SJSA1 (cell line): ENCODE measurements around the gene EML1. TPM values are rescaled to one million over a fixed set of nuclear protein-coding genes. Genes with fewer than 3 reads are reported as not detected.

Experiments used
- DNase-seq, 2 experiments: peaks; one replicate each; pipeline ENCODE4 v3.0.0-alpha.2; 2015 to 2020; ENCODE audit warnings: low spot score in 2 of 2, low read depth in 1 of 2
- H3K27ac ChIP-seq: fragments of 250-450 bp; sonication (Bioruptor Pico); 2 replicates; pipeline ENCODE4 v1.5.1; 2020; ENCODE audit warnings: mild to moderate bottlenecking, moderate library complexity
- H3K27me3 ChIP-seq: fragments of 250-450 bp; sonication (Bioruptor Pico); replicated peaks from 2 replicates; pipeline ENCODE4 v1.5.1; 2020; ENCODE audit warnings: mild to moderate bottlenecking, moderate library complexity
- H3K36me3 ChIP-seq: fragments of 250-450 bp; sonication (Bioruptor Pico); 2 replicates; pipeline ENCODE4 v1.5.1; 2020; ENCODE audit warnings: mild to moderate bottlenecking
- H3K4me1 ChIP-seq: fragments of 250-450 bp; sonication (Bioruptor Pico); replicated peaks from 2 replicates; pipeline ENCODE4 v1.6.1; 2021; ENCODE audit warnings: mild to moderate bottlenecking
- H3K4me3 ChIP-seq: fragments of 250-450 bp; sonication (Bioruptor Pico); 2 replicates; pipeline ENCODE4 v1.5.1; 2020; ENCODE audit warnings: mild to moderate bottlenecking
- H3K9me3 ChIP-seq: fragments of 250-450 bp; sonication (Bioruptor Pico); replicated peaks from 2 replicates; pipeline ENCODE4 v1.5.1; 2020; ENCODE audit warnings: mild to moderate bottlenecking
- total RNA-seq: library from RNA; depleted of rRNA; stranded (reverse); fragments of >200 nt; shearing (Covaris generic); gene quantifications from 2 replicates; pipeline ENCODE4 v1.2.3, GENCODE V29; 2014

Gene EML1
- total RNA-seq, 1 experiment from 2014 or later = 86.7 TPM

- no peak overlapping the region for H3K4me3 ChIP-seq
- H3K36me3 ChIP-seq = peaks cover 27% of the 10 kb centered on the region
- no peak for DNase-seq
- H3K9me3 ChIP-seq = no peaks in the 10 kb centered on the region
- peaks cover 34% of the 10 kb centered on the region for H3K4me1 ChIP-seq
- no peaks in the 10 kb centered on the region for H3K27me3 ChIP-seq
- no peak overlapping the region for H3K27ac ChIP-seq
These were observed 83.2 kb downstream of the EML1 start for GRCh38 chr14:99876406-99876805.

- Histone ChIP-seq H3K27ac (no peak overlapping the region), H3K36me3 (peaks cover 32% of the 10 kb centered on the region), H3K27me3 (no peaks in the 10 kb centered on the region), H3K4me3 (no peak overlapping the region), H3K9me3 (no peaks in the 10 kb centered on the region), H3K4me1 (peaks cover 22% of the 10 kb centered on the region)
- DNase-seq = no peak
These were observed 85.3 kb downstream of the EML1 start for GRCh38 chr14:99878563-99878962.

GRCh38 chr14:99879401-99880295 lies 86.4 kb downstream of the EML1 start:
- H3K27ac ChIP-seq = peak overlapping the region; percentile 62
- H3K4me1 ChIP-seq = peaks cover 22% of the 10 kb centered on the region
- no peak overlapping the region for H3K4me3 ChIP-seq
- H3K9me3 ChIP-seq = no peaks in the 10 kb centered on the region
- no peaks in the 10 kb centered on the region for H3K27me3 ChIP-seq
- H3K36me3 ChIP-seq = peaks cover 37% of the 10 kb centered on the region
- DNase-seq = peak in 1 of 2 experiments; percentile 54

GRCh38 chr14:99880651-99881420 lies 87.6 kb downstream of the EML1 start:
- no peak overlapping the region for H3K4me3 ChIP-seq
- no peaks in the 10 kb centered on the region for H3K27me3 ChIP-seq
- no peak for DNase-seq
- peaks cover 22% of the 10 kb centered on the region for H3K4me1 ChIP-seq
- no peaks in the 10 kb centered on the region for H3K9me3 ChIP-seq
- no peak overlapping the region for H3K27ac ChIP-seq
- H3K36me3 ChIP-seq = peaks cover 40% of the 10 kb centered on the region

- no peak overlapping the region for H3K27ac ChIP-seq
- no peak for DNase-seq
- no peak overlapping the region for H3K4me3 ChIP-seq
These were observed 90.8 kb downstream of the EML1 start for GRCh38 chr14:99883866-99884650.

GRCh38 chr14:99884834-99885648 lies 91.8 kb downstream of the EML1 start:
- no peak overlapping the region for H3K4me3 ChIP-seq
- H3K27ac ChIP-seq = no peak overlapping the region
- H3K27me3 ChIP-seq = no peaks in the 10 kb centered on the region
- no peaks in the 10 kb centered on the region for H3K9me3 ChIP-seq
- peaks cover 10% of the 10 kb centered on the region for H3K4me1 ChIP-seq
- peaks cover 31% of the 10 kb centered on the region for H3K36me3 ChIP-seq
- peak in 1 of 2 experiments; percentile 46 for DNase-seq

More at GRCh38 chr14:99883866-99884650, 90.8 kb downstream of the EML1 start:
- Histone ChIP-seq H3K36me3 (peaks cover 34% of the 10 kb centered on the region), H3K9me3 (no peaks in the 10 kb centered on the region), H3K27me3 (no peaks in the 10 kb centered on the region), H3K4me1 (peaks cover 18% of the 10 kb centered on the region)

- DNase-seq = no peak
- Histone ChIP-seq H3K4me3 (no peak overlapping the region), H3K9me3 (no peaks in the 10 kb centered on the region), H3K4me1 (peaks cover 5% of the 10 kb centered on the region; the same call in 1 of the 2 replicates), H3K27me3 (no peaks in the 10 kb centered on the region), H3K27ac (no peak overlapping the region), H3K36me3 (peaks cover 27% of the 10 kb centered on the region)
These were observed 92.4 kb downstream of the EML1 start for GRCh38 chr14:99885649-99885958.

GRCh38 chr14:99887407-99887806 lies 94.2 kb downstream of the EML1 start:
- DNase-seq = no peak
- no peak overlapping the region for H3K27ac ChIP-seq

GRCh38 chr14:99888149-99888548 lies 94.9 kb downstream of the EML1 start:
- DNase-seq = no peak
- H3K4me1 ChIP-seq = no peaks in the 10 kb centered on the region
- no peak overlapping the region for H3K27ac ChIP-seq
- H3K9me3 ChIP-seq = no peaks in the 10 kb centered on the region
- H3K4me3 ChIP-seq = no peak overlapping the region
- no peaks in the 10 kb centered on the region for H3K27me3 ChIP-seq
- peaks cover 23% of the 10 kb centered on the region for H3K36me3 ChIP-seq

More at GRCh38 chr14:99887407-99887806, 94.2 kb downstream of the EML1 start:
- Histone ChIP-seq H3K36me3 (peaks cover 20% of the 10 kb centered on the region), H3K9me3 (no peaks in the 10 kb centered on the region), H3K27me3 (no peaks in the 10 kb centered on the region), H3K4me1 (no peaks in the 10 kb centered on the region), H3K4me3 (no peak overlapping the region)

GRCh38 chr14:99889268-99889667 lies 96.1 kb downstream of the EML1 start:
- no peaks in the 10 kb centered on the region for H3K4me1 ChIP-seq
- DNase-seq = no peak
- no peak overlapping the region for H3K4me3 ChIP-seq
- no peaks in the 10 kb centered on the region for H3K27me3 ChIP-seq
- H3K27ac ChIP-seq = no peak overlapping the region
- H3K9me3 ChIP-seq = no peaks in the 10 kb centered on the region
- peaks cover 19% of the 10 kb centered on the region for H3K36me3 ChIP-seq

- DNase-seq = no peak
- Histone ChIP-seq H3K27ac (no peak overlapping the region), H3K4me1 (no peaks in the 10 kb centered on the region), H3K27me3 (no peaks in the 10 kb centered on the region), H3K36me3 (peaks cover 5% of the 10 kb centered on the region), H3K4me3 (no peak overlapping the region), H3K9me3 (no peaks in the 10 kb centered on the region)
These were observed 98.1 kb downstream of the EML1 start for GRCh38 chr14:99891266-99891665.

- DNase-seq = no peak
- H3K36me3 ChIP-seq = peaks cover 5% of the 10 kb centered on the region
- no peaks in the 10 kb centered on the region for H3K4me1 ChIP-seq
These were observed 98.7 kb downstream of the EML1 start for GRCh38 chr14:99891900-99892299.

GRCh38 chr14:99892406-99892805 lies 99.2 kb downstream of the EML1 start:
- no peak overlapping the region for H3K27ac ChIP-seq
- no peaks in the 10 kb centered on the region for H3K9me3 ChIP-seq
- H3K4me1 ChIP-seq = no peaks in the 10 kb centered on the region
- no peak for DNase-seq
- no peak overlapping the region for H3K4me3 ChIP-seq
- no peaks in the 10 kb centered on the region for H3K27me3 ChIP-seq
- H3K36me3 ChIP-seq = peaks cover 9% of the 10 kb centered on the region

More at GRCh38 chr14:99891900-99892299, 98.7 kb downstream of the EML1 start:
- no peaks in the 10 kb centered on the region for H3K27me3 ChIP-seq
- no peaks in the 10 kb centered on the region for H3K9me3 ChIP-seq
- no peak overlapping the region for H3K27ac ChIP-seq
- no peak overlapping the region for H3K4me3 ChIP-seq
